Measurements from ENCODE around the gene MOK.

The MOK gene

DNA sequence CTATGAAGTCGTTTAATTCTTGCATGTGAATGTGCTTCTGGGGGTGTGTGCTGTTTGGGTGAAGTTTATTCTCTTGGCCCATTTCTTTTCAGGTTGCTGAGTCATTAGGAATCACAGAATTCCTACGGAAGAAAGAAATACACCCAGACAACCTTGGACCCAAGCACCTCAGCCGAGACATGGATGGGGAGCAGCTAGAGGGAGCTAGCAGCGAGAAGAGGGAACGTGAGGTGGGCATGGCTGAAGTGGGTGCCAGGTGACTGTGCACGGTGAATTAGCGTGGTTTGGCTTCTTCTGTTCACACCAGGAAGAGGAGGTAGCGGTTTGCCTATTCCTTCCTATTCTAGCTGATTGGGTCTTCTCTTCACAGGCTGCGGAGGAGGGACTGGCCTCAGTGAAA, 33.8 kb upstream of the MOK start:
- Histone ChIP-seq H2AFZ (ENCODE audit: low read depth) (no peak overlapping the region), H3K4me2 (no peak overlapping the region), H3K36me3 (ENCODE audit: insufficient read depth) (no peaks in the 10 kb centered on the region), H4K20me1 (ENCODE audit: insufficient read depth) (no peaks in the 10 kb centered on the region), H3K27me3 (ENCODE audit: insufficient read depth, low read depth) (no peaks in the 10 kb centered on the region), H3K27ac (no peak overlapping the region), H3K9ac (no peak overlapping the region), H3K79me2 (ENCODE audit: insufficient read depth, low read depth) (no peaks in the 10 kb centered on the region), H3K4me1 (ENCODE audit: low read depth, poor library complexity, severe bottlenecking) (no peaks in the 10 kb centered on the region), H3K4me3 (IDR thresholded peaks at IDR 0.05; ENCODE audit: insufficient read depth, low read depth, low read length) (no peak overlapping the region)
- TF ChIP-seq, protein P1, sequence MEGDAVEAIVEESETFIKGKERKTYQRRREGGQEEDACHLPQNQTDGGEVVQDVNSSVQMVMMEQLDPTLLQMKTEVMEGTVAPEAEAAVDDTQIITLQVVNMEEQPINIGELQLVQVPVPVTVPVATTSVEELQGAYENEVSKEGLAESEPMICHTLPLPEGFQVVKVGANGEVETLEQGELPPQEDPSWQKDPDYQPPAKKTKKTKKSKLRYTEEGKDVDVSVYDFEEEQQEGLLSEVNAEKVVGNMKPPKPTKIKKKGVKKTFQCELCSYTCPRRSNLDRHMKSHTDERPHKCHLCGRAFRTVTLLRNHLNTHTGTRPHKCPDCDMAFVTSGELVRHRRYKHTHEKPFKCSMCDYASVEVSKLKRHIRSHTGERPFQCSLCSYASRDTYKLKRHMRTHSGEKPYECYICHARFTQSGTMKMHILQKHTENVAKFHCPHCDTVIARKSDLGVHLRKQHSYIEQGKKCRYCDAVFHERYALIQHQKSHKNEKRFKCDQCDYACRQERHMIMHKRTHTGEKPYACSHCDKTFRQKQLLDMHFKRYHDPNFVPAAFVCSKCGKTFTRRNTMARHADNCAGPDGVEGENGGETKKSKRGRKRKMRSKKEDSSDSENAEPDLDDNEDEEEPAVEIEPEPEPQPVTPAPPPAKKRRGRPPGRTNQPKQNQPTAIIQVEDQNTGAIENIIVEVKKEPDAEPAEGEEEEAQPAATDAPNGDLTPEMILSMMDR (conservative IDR thresholded peaks at IDR 0.05; ENCODE audit: low read depth, low read length) = no peak

GRCh38 chr14:102335163-102335562, 30.2 kb upstream of the MOK start:
- H3K4me3 ChIP-seq (IDR thresholded peaks at IDR 0.05; ENCODE audit: insufficient read depth, low read depth, low read length) = no peak overlapping the region
- H4K20me1 ChIP-seq (ENCODE audit: insufficient read depth) = no peaks in the 10 kb centered on the region
- H3K36me3 ChIP-seq (ENCODE audit: insufficient read depth) = no peaks in the 10 kb centered on the region
- TF ChIP-seq, protein P1 (conservative IDR thresholded peaks at IDR 0.05; ENCODE audit: low read depth, low read length) = no peak
- H3K27ac ChIP-seq = no peak overlapping the region
- no peaks in the 10 kb centered on the region for H3K79me2 ChIP-seq (ENCODE audit: insufficient read depth, low read depth)
- no peaks in the 10 kb centered on the region for H3K4me1 ChIP-seq (ENCODE audit: low read depth, poor library complexity, severe bottlenecking)
- H3K4me2 ChIP-seq = no peak overlapping the region
- no peak overlapping the region for H3K9ac ChIP-seq
- H2AFZ ChIP-seq (ENCODE audit: low read depth) = no peak overlapping the region
- no peaks in the 10 kb centered on the region for H3K27me3 ChIP-seq (ENCODE audit: insufficient read depth, low read depth)

DNA sequence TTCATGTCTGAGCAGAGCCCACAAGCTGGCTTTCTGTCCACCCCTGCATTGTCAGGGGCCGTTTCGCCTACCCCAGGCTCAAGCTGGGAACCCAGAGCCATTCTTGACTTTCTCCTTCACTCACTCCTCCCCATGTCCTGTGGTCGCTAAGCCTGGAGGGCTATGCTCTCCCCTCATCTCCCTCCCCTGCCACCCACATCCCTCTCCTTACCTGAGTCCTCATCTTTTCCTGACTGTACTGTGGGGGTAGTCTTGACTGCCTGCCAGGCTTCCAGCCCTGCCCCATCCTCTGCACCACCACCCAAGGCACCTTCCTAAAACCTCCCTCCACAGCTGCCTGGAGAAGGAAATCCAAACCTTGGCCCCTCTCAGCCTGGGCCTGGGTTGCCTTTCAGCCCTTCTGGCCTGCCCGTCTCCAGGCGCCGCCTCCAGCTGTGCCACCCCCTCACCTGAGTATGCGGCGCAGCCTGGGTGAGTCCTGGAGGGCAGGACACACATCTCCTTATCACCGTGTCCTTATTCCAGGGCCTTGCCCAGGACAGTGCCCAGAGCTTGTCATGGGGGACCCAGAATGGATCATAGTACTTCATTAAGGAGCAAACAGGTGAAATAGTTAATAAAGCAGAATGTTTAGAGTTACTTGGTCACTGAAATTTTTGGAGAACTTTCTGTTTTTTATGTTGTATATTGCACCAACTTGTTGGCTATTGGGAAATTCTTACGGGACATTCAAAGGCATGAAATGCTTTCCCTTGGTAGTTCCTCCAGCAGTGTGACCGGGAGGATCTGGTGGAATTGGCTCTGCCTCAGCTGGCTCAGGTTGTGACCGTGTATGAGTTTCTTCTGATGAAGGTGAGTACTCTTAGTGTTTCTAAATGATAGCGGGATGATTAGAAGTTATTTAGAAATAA, 29.1 kb upstream of the MOK start:
- no peak overlapping the region for H3K4me3 ChIP-seq (IDR thresholded peaks at IDR 0.05; ENCODE audit: insufficient read depth, low read depth, low read length)
- H3K79me2 ChIP-seq (ENCODE audit: insufficient read depth, low read depth) = no peaks in the 10 kb centered on the region
- no peak overlapping the region for H3K4me2 ChIP-seq
- no peaks in the 10 kb centered on the region for H3K27me3 ChIP-seq (ENCODE audit: insufficient read depth, low read depth)
- H3K27ac ChIP-seq = no peak overlapping the region
- no peak overlapping the region for H2AFZ ChIP-seq (ENCODE audit: low read depth)
- no peaks in the 10 kb centered on the region for H3K36me3 ChIP-seq (ENCODE audit: insufficient read depth)
- no peaks in the 10 kb centered on the region for H4K20me1 ChIP-seq (ENCODE audit: insufficient read depth)
- H3K9ac ChIP-seq = no peak overlapping the region
- TF ChIP-seq, protein P1 (conservative IDR thresholded peaks at IDR 0.05; ENCODE audit: low read depth, low read length) = no peak
- H3K4me1 ChIP-seq (ENCODE audit: low read depth, poor library complexity, severe bottlenecking) = no peaks in the 10 kb centered on the region

- H2AFZ ChIP-seq (ENCODE audit: low read depth) = no peak overlapping the region
- no peak overlapping the region for H3K4me2 ChIP-seq
- TF ChIP-seq, protein P1 (conservative IDR thresholded peaks at IDR 0.05; ENCODE audit: low read depth, low read length) = no peak
- H3K9ac ChIP-seq = no peak overlapping the region
- no peak overlapping the region for H3K27ac ChIP-seq
- no peaks in the 10 kb centered on the region for H4K20me1 ChIP-seq (ENCODE audit: insufficient read depth)
- no peaks in the 10 kb centered on the region for H3K27me3 ChIP-seq (ENCODE audit: insufficient read depth, low read depth)
- no peak overlapping the region for H3K4me3 ChIP-seq (IDR thresholded peaks at IDR 0.05; ENCODE audit: insufficient read depth, low read depth, low read length)
- no peaks in the 10 kb centered on the region for H3K79me2 ChIP-seq (ENCODE audit: insufficient read depth, low read depth)
- no peaks in the 10 kb centered on the region for H3K4me1 ChIP-seq (ENCODE audit: low read depth, poor library complexity, severe bottlenecking)
- H3K36me3 ChIP-seq (ENCODE audit: insufficient read depth) = no peaks in the 10 kb centered on the region
Observed at GRCh38 chr14:102333390-102333789, 28.4 kb upstream of the MOK start.

Data from KMS-11 (cell line).